PC-3 (cell line): ENCODE data around the gene HOXD3. TPM values are rescaled to one million over a fixed set of nuclear protein-coding genes. Genes with fewer than 3 reads are reported as not detected.

ENCODE experiments used
- ATAC-seq: fragments of 200-7000 bp; cut with Tn5 transposase; 2 replicates; pipeline ENCODE4 v1.9.1; 2020; ENCODE audit warnings: mild to moderate bottlenecking, moderate library complexity
- BruUV-seq: library from RNA; stranded (reverse); fragments of 400-500 nt; replicated peaks from 2 replicates; lab custom pipeline; 2021; lab: Mats Ljungman, UMichigan
- CTCF ChIA-PET: fragments of 300-600 bp; sonication (Branson Sonifier 250); formaldehyde crosslinking; loops from one replicate; lab custom pipeline; 2022; ENCODE audit warnings: antibody characterized with exemption; lab: Charles Lee
- POLR2A ChIA-PET: fragments of 300-600 bp; sonication (Branson Sonifier 250); formaldehyde crosslinking; loops from one replicate; lab custom pipeline; 2022; ENCODE audit warnings: antibody characterized with exemption; ENCODE audit not compliant: unreplicated experiment; lab: Charles Lee
- DNase-seq: peaks from one replicate; pipeline ENCODE4 v3.0.0-alpha.2; 2015
- H2AFZ ChIP-seq: fragments of 300-600 bp; sonication (generic); 2 replicates; pipeline ENCODE4 v1.6.0; 2016; ENCODE audit warnings: antibody characterized with exemption, low read length
- H3F3A ChIP-seq: fragments of 300-600 bp; sonication (generic); one replicate; pipeline ENCODE4 v1.6.0; 2017; ENCODE audit warnings: antibody characterized with exemption, low read length, control low read depth, mild to moderate bottlenecking; ENCODE audit not compliant: unreplicated experiment
- H3K27ac ChIP-seq: fragments of 300-600 bp; sonication (generic); 2 replicates; pipeline ENCODE4 v1.5.1; 2016; ENCODE audit warnings: mild to moderate bottlenecking, low read length
- H3K27me3 ChIP-seq: fragments of 300-600 bp; sonication (generic); 2 replicates; pipeline ENCODE4 v1.6.1; 2016; ENCODE audit warnings: low read length, mixed read lengths
- H3K36me3 ChIP-seq: fragments of 300-600 bp; sonication (generic); 2 replicates; pipeline ENCODE4 v1.6.1; 2016; ENCODE audit warnings: low read depth, mixed run types, low read length, mixed read lengths
- H3K4me1 ChIP-seq: fragments of 300-600 bp; sonication (generic); 2 replicates; pipeline ENCODE4 v1.5.1; 2016; ENCODE audit warnings: low read length; ENCODE audit not compliant: insufficient read depth
- H3K4me2 ChIP-seq: fragments of 300-600 bp; sonication (generic); 2 replicates; pipeline ENCODE4 v1.6.0; 2016; ENCODE audit warnings: low read length
- H3K4me3 ChIP-seq: fragments of 300-600 bp; sonication (generic); 2 replicates; pipeline ENCODE4 v1.5.1; 2016; ENCODE audit warnings: mild to moderate bottlenecking, low read length, mixed read lengths
- H3K79me2 ChIP-seq: fragments of 300-600 bp; sonication (generic); 2 replicates; pipeline ENCODE4 v1.6.1; 2017; ENCODE audit warnings: low read length, mixed read lengths
- H3K9ac ChIP-seq: fragments of 300-600 bp; sonication (generic); 2 replicates; pipeline ENCODE4 v1.6.0; 2016; ENCODE audit warnings: mild to moderate bottlenecking, low read length
- H3K9me2 ChIP-seq: fragments of 300-600 bp; sonication (generic); replicated peaks from 2 replicates; pipeline ENCODE4 v1.6.1; 2016; ENCODE audit warnings: mixed run types, low read length, mixed read lengths
- H3K9me3 ChIP-seq: fragments of 300-600 bp; sonication (generic); 2 replicates; pipeline ENCODE4 v1.6.1; 2016; ENCODE audit warnings: low read length, mixed read lengths
- H4K20me1 ChIP-seq: fragments of 300-600 bp; sonication (generic); 2 replicates; pipeline ENCODE4 v1.6.1; 2016; ENCODE audit warnings: low read length, mixed read lengths
- EZH2 ChIP-seq: fragments of 300-600 bp; sonication (generic); IDR thresholded peaks from one replicate; pipeline ENCODE4 v1.6.1; 2017; ENCODE audit warnings: antibody characterized with exemption, mild to moderate bottlenecking, low read length; ENCODE audit not compliant: unreplicated experiment
- EZH2phosphoT487 ChIP-seq: fragments of 300-600 bp; sonication (generic); IDR thresholded peaks from 2 replicates; pipeline ENCODE4 v1.6.1; 2018; ENCODE audit warnings: mild to moderate bottlenecking, antibody characterized with exemption, low read length, borderline replicate concordance
- intact Hi-C: fragments of 100-400 bp; cut with micrococcal nuclease; formaldehyde crosslinking; loops from 2 replicates; pipeline ENCODE4 v1.9.0; 2023
- total RNA-seq: library from RNA; depleted of rRNA; stranded (reverse); fragments of >200 nt; gene quantifications from 2 replicates; pipeline ENCODE4 v1.2.3, GENCODE V29; 2014
- TF ChIP-seq, protein P1 (sequence below): fragments of 300-600 bp; sonication (generic); conservative IDR thresholded peaks from 2 replicates; pipeline ENCODE4 v1.5.1; 2017; ENCODE audit warnings: antibody characterized with exemption, low read depth, mild to moderate bottlenecking, low read length

The HOXD3 gene
- total RNA-seq, 1 experiment from 2014 or later = 4.4 TPM

- H3K9me3 ChIP-seq = no peaks in the 10 kb centered on the region
- peaks cover 4% of the 10 kb centered on the region for H3F3A ChIP-seq
- no peaks in the 10 kb centered on the region for H3K36me3 ChIP-seq
- ChIA-PET CTCF (no interaction called here), POLR2A (no interaction called here)
- TSS peak; percentile 40 for BruUV-seq
- H3K27ac ChIP-seq = no peak overlapping the region
- no peaks in the 10 kb centered on the region for H3K9me2 ChIP-seq
- intact Hi-C loops = loop anchor here (2.0 kb wide), 2 partner anchors 131 to 309 kb away; partner anchors contain the start of gene MTX2
- peak overlapping the region; percentile 91; the same call in 1 of the 2 replicates for H3K4me3 ChIP-seq
- H3K4me2 ChIP-seq = peak overlapping the region; percentile 94
- TF ChIP-seq EZH2phosphoT487 (no peak), EZH2 (no peak)
- TF ChIP-seq, protein P1, sequence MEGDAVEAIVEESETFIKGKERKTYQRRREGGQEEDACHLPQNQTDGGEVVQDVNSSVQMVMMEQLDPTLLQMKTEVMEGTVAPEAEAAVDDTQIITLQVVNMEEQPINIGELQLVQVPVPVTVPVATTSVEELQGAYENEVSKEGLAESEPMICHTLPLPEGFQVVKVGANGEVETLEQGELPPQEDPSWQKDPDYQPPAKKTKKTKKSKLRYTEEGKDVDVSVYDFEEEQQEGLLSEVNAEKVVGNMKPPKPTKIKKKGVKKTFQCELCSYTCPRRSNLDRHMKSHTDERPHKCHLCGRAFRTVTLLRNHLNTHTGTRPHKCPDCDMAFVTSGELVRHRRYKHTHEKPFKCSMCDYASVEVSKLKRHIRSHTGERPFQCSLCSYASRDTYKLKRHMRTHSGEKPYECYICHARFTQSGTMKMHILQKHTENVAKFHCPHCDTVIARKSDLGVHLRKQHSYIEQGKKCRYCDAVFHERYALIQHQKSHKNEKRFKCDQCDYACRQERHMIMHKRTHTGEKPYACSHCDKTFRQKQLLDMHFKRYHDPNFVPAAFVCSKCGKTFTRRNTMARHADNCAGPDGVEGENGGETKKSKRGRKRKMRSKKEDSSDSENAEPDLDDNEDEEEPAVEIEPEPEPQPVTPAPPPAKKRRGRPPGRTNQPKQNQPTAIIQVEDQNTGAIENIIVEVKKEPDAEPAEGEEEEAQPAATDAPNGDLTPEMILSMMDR = no peak
- H3K9ac ChIP-seq = no peak overlapping the region
- ATAC-seq (no peak), DNase-seq (no peak)
- peaks cover 17% of the 10 kb centered on the region for H3K4me1 ChIP-seq
- peaks cover 21% of the 10 kb centered on the region for H3K79me2 ChIP-seq
- no peak overlapping the region for H2AFZ ChIP-seq
- H4K20me1 ChIP-seq = no peaks in the 10 kb centered on the region
- no peaks in the 10 kb centered on the region for H3K27me3 ChIP-seq
Measured at GRCh38 chr2:176137906-176138305, 19.2 kb upstream of the HOXD3 start.

GRCh38 chr2:176138526-176138922 lies 18.6 kb upstream of the HOXD3 start:
- Histone ChIP-seq H3F3A (peaks cover 4% of the 10 kb centered on the region), H3K36me3 (no peaks in the 10 kb centered on the region), H3K9ac (no peak overlapping the region), H3K4me2 (peak overlapping the region; percentile 94; the same call in 1 of the 2 replicates), H3K79me2 (peaks cover 21% of the 10 kb centered on the region), H3K27ac (no peak overlapping the region), H3K9me2 (no peaks in the 10 kb centered on the region), H3K27me3 (no peaks in the 10 kb centered on the region), H3K4me3 (no peak overlapping the region), H2AFZ (no peak overlapping the region), H4K20me1 (no peaks in the 10 kb centered on the region), H3K4me1 (peaks cover 17% of the 10 kb centered on the region), H3K9me3 (no peaks in the 10 kb centered on the region)
- BruUV-seq = no TSS peak
- ATAC-seq (no peak), DNase-seq (no peak)
- no peak for TF ChIP-seq EZH2phosphoT487
- TF ChIP-seq EZH2 = no peak
- TF ChIP-seq, protein P1 = no peak
- CTCF ChIA-PET = interaction anchor here (1.0 kb wide), 1 partner anchor 514 kb away, joined by 4 read pairs; no protein-coding TSS in a partner anchor
- POLR2A ChIA-PET = no interaction called here
- intact Hi-C loops = no loop called here

GRCh38 chr2:176138923-176139660 lies 18.0 kb upstream of the HOXD3 start:
- no peak overlapping the region for H3K9ac ChIP-seq

More at GRCh38 chr2:176138923-176139660, 18.0 kb upstream of the HOXD3 start:
- Histone ChIP-seq H4K20me1 (no peaks in the 10 kb centered on the region), H3K79me2 (peaks cover 21% of the 10 kb centered on the region), H3K9me3 (no peaks in the 10 kb centered on the region), H3K4me1 (peaks cover 17% of the 10 kb centered on the region), H3K9me2 (no peaks in the 10 kb centered on the region), H3K27me3 (no peaks in the 10 kb centered on the region), H2AFZ (no peak overlapping the region), H3K4me3 (no peak overlapping the region), H3K4me2 (no peak overlapping the region), H3F3A (peaks cover 4% of the 10 kb centered on the region), H3K36me3 (no peaks in the 10 kb centered on the region), H3K27ac (no peak overlapping the region)
- ChIA-PET POLR2A (no interaction called here), CTCF (interaction anchor here (1.0 to 2.1 kb wide), 2 partner anchors 316 to 513 kb away, joined by 4 to 52 read pairs; no protein-coding TSS in a partner anchor)
- no peak for DNase-seq
- BruUV-seq = no TSS peak
- intact Hi-C loops = no loop called here
- TF ChIP-seq EZH2phosphoT487 = no peak
- ATAC-seq = no peak
